NCI-H2227 (cell line): ENCODE data around the gene IMP4.

ENCODE experiments used
- DNase-seq: peaks from one replicate; lab custom pipeline; 2025; ENCODE audit not compliant: unreplicated experiment; lab: John Stamatoyannopoulos, UW

IMP4 gene

DNA sequence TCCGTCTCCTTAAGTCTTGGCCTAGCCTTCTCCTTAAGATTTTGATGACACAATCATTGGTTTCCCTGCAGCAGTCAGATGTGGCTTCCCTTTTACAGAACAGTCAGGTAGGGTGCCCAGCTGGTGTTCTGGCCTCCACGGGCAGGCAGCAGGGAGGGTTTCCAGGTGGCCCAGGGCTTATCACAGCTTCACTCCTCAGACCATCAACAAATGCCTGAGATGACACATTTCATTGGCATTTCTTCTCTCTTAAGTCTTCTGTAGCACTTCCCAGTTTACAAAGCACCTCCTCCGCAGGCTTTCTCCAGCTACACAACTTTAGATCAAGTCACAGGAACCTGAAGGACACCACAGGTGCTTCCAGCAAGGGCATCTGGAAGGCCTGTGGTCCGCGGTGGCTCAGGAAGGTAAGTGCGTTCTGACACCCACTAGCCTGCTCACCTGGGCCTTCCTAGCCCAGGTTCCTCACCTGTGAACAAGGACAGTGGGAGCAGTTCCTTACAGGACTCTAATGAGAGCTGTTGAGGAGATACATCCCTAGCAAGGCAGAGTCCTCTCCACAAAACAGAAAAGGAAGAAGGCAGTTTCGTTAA lies 50.7 kb downstream of the IMP4 start:
- DNase-seq = no peak
